ENCODE data around the gene ZSWIM6. TPM values are rescaled to one million over a fixed set of nuclear protein-coding genes. Genes with fewer than 3 reads are reported as not detected.

Gene ZSWIM6
- total RNA-seq, 1 donor from 2014 or later = 40.1 TPM

GRCh38 chr5:61479850-61480614, 148.0 kb downstream of the ZSWIM6 start:
- no peak overlapping the region for H3K27ac ChIP-seq (ENCODE audit: low read depth, low read length)
- H3K36me3 Mint-ChIP-seq (ENCODE audit: low read depth, unreplicated experiment) = peaks cover 16% of the 10 kb centered on the region
- H3K9me3 Mint-ChIP-seq (ENCODE audit: unreplicated experiment) = no peaks in the 10 kb centered on the region
- H3K36me3 ChIP-seq (ENCODE audit: insufficient read depth, low read length) = no peaks in the 10 kb centered on the region
- peaks cover 54% of the 10 kb centered on the region for H4K20me1 ChIP-seq (ENCODE audit: insufficient read depth, low read length)
- no peaks in the 10 kb centered on the region for H3K4me1 ChIP-seq (ENCODE audit: insufficient read depth, low read length)
- no peak overlapping the region for H3K4me2 ChIP-seq (ENCODE audit: low read length)
- peaks cover 60% of the 10 kb centered on the region for H3K79me2 ChIP-seq (ENCODE audit: insufficient read depth, low read length)
- no peak for TF ChIP-seq EZH2 (IDR thresholded peaks at IDR 0.05; ENCODE audit: insufficient read depth, low read length)
- TF ChIP-seq CTCF (IDR thresholded peaks at IDR 0.05; ENCODE audit: insufficient read depth, low read depth, low read length) = no peak
- H3K4me1 Mint-ChIP-seq (ENCODE audit: low read depth, unreplicated experiment) = peaks cover 9% of the 10 kb centered on the region
- no peak overlapping the region for H2AFZ ChIP-seq (ENCODE audit: low read depth, low read length)
- DNase-seq (ENCODE audit: low read depth) (no peak), FAIRE-seq (no peak)
- H3K27me3 ChIP-seq (ENCODE audit: insufficient read depth, low read length) = no peaks in the 10 kb centered on the region
- no peak overlapping the region for H3K4me3 Mint-ChIP-seq (ENCODE audit: unreplicated experiment)
- H3K4me3 ChIP-seq (ENCODE audit: insufficient read depth, low read depth, low read length) = no peak overlapping the region
- H3K9me3 ChIP-seq (ENCODE audit: insufficient read depth, low read depth, low read length) = no peaks in the 10 kb centered on the region
- H3K27ac Mint-ChIP-seq (ENCODE audit: unreplicated experiment) = no peak overlapping the region
- no peaks in the 10 kb centered on the region for H3K27me3 Mint-ChIP-seq (ENCODE audit: low read depth, unreplicated experiment)
- no peak overlapping the region for H3K9ac ChIP-seq (ENCODE audit: low read length)

- no peak overlapping the region for H3K9ac ChIP-seq (ENCODE audit: low read length)
- no peak for FAIRE-seq
- H3K9me3 Mint-ChIP-seq (ENCODE audit: unreplicated experiment) = no peaks in the 10 kb centered on the region
Observed at GRCh38 chr5:61482980-61483379, 150.9 kb downstream of the ZSWIM6 start.

More at GRCh38 chr5:61482980-61483379, 150.9 kb downstream of the ZSWIM6 start:
- Histone ChIP-seq H3K27ac (ENCODE audit: low read depth, low read length) (no peak overlapping the region), H3K27me3 (ENCODE audit: insufficient read depth, low read length) (no peaks in the 10 kb centered on the region), H3K79me2 (ENCODE audit: insufficient read depth, low read length) (peaks cover 67% of the 10 kb centered on the region), H3K36me3 (ENCODE audit: insufficient read depth, low read length) (no peaks in the 10 kb centered on the region), H3K9me3 (ENCODE audit: insufficient read depth, low read depth, low read length) (no peaks in the 10 kb centered on the region), H3K4me3 (ENCODE audit: insufficient read depth, low read depth, low read length) (no peak overlapping the region), H3K4me1 (ENCODE audit: insufficient read depth, low read length) (no peaks in the 10 kb centered on the region), H3K4me2 (ENCODE audit: low read length) (no peak overlapping the region), H4K20me1 (ENCODE audit: insufficient read depth, low read length) (peaks cover 67% of the 10 kb centered on the region), H2AFZ (ENCODE audit: low read depth, low read length) (no peak overlapping the region)
- Mint-ChIP-seq H3K4me3 (ENCODE audit: unreplicated experiment) (no peak overlapping the region), H3K4me1 (ENCODE audit: low read depth, unreplicated experiment) (peaks cover 10% of the 10 kb centered on the region), H3K27me3 (ENCODE audit: low read depth, unreplicated experiment) (no peaks in the 10 kb centered on the region), H3K36me3 (ENCODE audit: low read depth, unreplicated experiment) (peaks cover 17% of the 10 kb centered on the region), H3K27ac (ENCODE audit: unreplicated experiment) (no peak overlapping the region)
- TF ChIP-seq EZH2 (IDR thresholded peaks at IDR 0.05; ENCODE audit: insufficient read depth, low read length) (no peak), CTCF (IDR thresholded peaks at IDR 0.05; ENCODE audit: insufficient read depth, low read depth, low read length) (no peak)
- DNase-seq (ENCODE audit: low read depth) = no peak
